Activated naive CD4-positive, alpha-beta T cell treated with anti-CD3 and anti-CD28 coated beads, Interleukin-2, amount 10 ng/mL, durations not matched to agents 5 hours and 36 hours (primary cell): ENCODE data around the gene CDH19. TPM values are rescaled to one million over a fixed set of nuclear protein-coding genes. Genes with fewer than 3 reads are reported as not detected.

Source experiments
- total RNA-seq, 2 experiments: library from RNA; stranded (reverse); gene quantifications; one replicate each; pipeline ENCODE4 v1.2.3, GENCODE V29; 2021

The CDH19 gene, protein sequence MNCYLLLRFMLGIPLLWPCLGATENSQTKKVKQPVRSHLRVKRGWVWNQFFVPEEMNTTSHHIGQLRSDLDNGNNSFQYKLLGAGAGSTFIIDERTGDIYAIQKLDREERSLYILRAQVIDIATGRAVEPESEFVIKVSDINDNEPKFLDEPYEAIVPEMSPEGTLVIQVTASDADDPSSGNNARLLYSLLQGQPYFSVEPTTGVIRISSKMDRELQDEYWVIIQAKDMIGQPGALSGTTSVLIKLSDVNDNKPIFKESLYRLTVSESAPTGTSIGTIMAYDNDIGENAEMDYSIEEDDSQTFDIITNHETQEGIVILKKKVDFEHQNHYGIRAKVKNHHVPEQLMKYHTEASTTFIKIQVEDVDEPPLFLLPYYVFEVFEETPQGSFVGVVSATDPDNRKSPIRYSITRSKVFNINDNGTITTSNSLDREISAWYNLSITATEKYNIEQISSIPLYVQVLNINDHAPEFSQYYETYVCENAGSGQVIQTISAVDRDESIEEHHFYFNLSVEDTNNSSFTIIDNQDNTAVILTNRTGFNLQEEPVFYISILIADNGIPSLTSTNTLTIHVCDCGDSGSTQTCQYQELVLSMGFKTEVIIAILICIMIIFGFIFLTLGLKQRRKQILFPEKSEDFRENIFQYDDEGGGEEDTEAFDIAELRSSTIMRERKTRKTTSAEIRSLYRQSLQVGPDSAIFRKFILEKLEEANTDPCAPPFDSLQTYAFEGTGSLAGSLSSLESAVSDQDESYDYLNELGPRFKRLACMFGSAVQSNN
- not detected for total RNA-seq

DNA sequence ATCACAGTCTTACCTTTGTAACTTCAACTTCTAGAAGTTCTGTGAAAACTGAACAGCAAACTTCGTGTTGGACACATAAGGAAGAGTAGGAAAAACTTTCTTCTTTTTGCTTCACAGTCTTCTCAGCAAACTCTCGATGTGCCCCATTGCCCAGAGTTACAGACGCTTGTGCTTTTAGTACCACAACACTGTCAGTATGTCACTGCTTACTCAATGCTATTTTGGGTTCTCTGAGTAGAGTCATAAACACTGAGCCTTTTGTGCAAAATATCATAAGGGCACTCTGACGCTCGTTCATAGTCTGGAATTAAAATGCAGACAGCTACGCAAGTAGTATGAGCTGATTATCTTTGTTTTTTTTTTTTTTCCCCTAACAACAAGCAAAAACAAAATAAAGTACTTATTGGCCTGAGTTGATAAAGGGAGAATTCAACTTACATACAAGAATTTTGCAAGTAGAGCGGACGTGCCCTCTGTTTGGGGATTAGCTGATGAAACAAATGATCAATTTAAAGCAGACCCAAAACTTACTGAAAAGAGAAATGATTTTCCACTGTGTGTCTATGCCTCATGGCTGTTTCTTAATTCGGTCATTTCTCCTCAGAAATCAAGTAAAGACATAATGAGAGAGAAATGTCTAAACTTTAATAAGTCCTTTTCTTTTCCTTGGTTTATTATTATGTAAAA, at the start of gene CDH19:
CDH19 (minus strand) TSS at position 150 of the 687 bp plus-strand sequence. CDS start 31,886 bp downstream, outside the sequence.

